ENCODE measurements around the gene FAM163B.

The FAM163B gene

GRCh38 chr9:133580419-133580738, 28.8 kb downstream of the FAM163B start:
- no peak for DNase-seq

- DNase-seq, result no peak
Observed at GRCh38 chr9:133579601-133580418, 29.4 kb downstream of the FAM163B start.

DNA sequence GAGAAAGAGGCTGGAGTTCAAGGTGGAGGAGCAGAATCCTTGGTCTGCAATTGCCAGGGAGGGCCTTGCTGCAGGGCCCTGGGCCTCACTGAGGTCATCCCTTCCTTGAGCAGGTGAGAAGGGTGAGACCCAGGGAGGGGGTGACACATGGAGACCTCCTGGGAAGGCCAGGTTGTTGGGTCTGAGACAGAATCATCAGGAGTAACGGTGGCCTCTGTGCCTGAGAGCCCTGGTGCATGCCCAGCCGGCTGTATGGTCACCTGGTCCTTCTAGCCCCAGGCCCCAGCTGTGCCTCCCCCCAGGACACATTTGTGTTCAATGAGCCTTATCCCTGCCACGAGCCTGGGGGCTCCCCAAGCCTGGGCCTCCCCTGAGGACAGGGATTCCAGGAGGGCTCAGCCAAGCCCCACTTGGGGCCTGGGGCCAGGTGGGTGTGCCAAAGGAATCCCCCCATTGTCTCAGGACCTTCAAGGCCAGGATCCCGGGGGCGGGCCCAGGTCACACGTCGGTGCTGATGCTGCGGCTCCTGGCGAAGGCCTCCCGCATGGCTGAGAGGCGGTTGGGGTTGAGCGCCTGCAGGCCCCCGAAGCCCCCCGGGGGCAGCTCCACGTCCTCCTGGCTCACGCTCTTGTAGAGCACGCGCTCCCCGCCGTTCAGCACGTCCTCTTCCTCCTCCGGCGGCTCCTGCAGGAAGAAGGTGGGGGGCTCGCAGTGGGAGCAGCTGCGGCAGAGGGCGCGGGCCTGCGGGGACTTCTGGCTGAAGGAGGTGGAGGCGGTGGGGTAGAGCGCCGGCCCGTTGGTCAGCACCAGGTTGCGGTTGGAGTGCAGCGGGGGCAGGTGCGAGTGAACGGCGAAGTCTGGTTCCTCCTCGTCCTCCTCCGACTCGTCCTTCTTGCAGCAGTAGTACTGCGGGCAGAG, 30.4 kb downstream of the FAM163B start:
- DNase-seq, result no peak

GRCh38 chr9:133577737-133578112, 31.5 kb downstream of the FAM163B start:
- DNase-seq, result no peak

GRCh38 chr9:133576875-133577736, 32.1 kb downstream of the FAM163B start:
- DNase-seq, result no peak

DNA sequence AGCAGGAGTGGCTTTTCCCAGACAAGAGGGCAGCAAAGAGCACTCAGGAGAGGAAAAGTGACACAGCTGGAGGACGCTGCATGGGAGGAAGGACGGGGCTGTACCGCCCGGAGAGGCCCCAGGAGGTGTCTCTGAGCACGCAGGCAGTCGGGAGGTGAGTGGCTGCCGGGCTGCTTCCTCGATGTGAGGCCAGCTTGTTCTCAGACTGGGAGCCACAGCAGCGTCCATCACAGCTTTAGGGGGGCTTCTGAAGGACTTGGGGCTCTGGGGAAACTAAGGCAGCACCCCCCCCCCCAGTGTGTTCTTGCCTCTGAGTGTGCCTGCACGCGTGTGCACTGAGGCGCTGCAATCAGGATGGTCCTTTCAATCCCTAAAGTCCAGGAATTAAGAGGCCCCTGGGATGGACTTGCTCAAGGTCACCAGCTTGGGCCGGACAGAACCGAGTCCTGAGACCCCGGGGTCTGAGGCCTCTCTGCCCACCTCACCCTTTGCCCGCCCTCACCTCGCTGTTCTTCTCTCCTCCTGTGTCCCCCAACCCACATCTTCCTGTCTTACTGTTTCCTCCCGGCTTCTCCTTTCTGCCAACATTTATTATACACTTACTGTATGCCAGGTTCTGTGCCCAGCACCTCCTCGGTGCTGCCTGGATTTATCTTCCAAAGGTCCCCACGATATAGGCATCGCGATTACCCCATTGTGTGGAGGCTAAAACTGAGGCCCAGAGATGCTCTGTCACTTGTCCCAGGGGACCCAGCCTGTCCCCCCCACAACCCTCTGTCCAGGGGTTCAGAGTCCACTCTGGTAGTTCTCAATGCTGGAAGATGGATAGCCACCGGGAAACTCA, 32.9 kb downstream of the FAM163B start:
- DNase-seq, result no peak

- DNase-seq, result no peak
Observed at GRCh38 chr9:133575186-133576030, 33.8 kb downstream of the FAM163B start.

- DNase-seq, result no peak
Observed at GRCh38 chr9:133574771-133575170, 34.4 kb downstream of the FAM163B start.

- DNase-seq, result no peak
Observed at GRCh38 chr9:133573791-133574515, 35.2 kb downstream of the FAM163B start.

- DNase-seq, result peak; percentile 54
Observed at GRCh38 chr9:133572821-133573361, 36.3 kb downstream of the FAM163B start.

DNA sequence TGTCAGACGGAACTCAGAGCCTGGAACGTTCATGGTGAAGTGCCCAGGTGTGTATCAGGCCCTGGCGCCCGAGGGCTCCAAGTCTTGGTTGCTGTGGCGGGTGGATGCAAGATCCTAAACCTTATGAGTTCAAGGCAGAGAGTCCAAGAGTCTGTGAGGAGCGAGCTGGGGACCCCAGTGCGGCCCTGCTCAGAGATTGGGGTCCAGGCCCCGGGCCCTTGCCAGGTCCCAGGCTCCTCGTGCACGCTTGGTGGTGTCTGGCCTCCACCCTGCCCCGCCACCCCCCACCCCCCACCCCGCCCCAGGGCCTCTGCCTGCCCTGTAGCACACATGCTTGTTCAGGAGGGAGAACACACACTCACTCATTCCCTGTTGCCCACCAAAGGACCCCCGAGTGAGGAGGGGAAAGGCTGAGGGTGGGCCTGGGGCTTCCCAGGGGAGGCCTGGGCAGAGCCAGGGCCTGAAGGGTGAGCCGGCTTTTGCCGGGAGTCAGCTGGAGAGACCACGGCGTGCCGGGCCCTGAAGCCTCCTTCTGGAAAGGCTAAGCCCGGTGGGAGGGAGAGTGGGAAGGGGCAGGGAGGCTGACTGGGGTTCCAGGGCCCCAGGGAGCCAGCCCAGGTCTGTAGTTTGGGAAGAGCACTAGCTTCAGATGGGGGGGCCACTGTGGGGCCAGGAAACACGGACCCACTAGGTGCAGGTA, 37.1 kb downstream of the FAM163B start:
- no peak for DNase-seq

DNA sequence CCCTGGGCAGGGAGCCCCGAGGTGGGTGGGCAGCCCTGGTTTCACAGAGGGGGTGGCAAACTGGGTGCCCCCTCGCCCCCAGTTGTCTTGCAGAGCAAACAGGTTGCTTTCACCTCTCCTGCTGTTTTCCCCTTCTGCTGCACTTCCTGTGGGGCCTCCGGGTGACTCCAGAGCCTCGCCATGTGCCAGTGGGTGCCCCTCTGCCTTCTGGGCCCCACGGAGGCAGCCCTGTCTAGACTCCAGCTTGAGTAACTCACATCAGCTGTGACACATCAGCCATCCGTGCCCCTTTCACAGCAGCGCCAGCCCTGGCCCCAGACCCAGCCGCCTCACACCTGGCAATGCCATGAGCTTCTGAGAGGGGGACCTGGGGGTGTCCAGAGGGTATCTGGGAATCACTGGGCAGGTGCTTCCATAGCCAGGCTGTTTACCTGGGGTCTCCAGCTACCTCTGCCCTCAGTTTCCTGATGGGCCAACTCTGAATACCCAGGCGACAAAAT, 37.7 kb downstream of the FAM163B start:
- no peak for DNase-seq

GRCh38 chr9:133570691-133571080, 38.5 kb downstream of the FAM163B start:
- no peak for DNase-seq

- no peak for DNase-seq
Observed at GRCh38 chr9:133569891-133570690, 39.1 kb downstream of the FAM163B start.

DNA sequence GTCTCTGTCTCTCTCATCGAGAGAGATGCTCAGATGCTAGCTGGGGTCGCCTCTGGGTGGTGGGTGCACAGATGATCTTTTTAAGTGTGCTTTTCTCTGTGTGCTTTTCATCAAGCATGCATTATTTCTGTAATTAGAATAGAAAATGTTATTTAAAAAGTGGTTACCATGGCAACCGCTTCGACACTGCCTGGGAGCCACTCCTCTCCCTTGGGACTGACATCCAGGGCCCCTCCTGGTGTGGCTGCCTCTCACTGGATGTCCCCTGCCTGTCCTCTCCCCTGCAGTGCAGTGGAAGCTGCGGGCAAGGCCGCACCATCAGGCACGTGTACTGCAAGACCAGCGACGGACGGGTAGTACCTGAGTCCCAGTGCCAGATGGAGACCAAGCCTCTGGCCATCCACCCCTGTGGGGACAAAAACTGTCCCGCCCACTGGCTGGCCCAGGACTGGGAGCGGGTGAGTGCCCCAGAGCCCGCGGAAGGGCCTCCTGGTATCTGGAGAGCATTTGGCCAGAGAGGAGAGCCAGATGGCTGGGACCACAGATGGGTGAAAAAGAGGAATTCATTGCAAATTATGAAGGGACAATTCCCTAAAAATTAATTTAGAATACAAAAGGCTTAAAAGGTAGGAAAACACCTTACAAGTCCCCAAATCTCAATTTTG, 39.9 kb downstream of the FAM163B start:
- no peak for DNase-seq

- no peak for DNase-seq
Observed at GRCh38 chr9:133568186-133568585, 41.0 kb downstream of the FAM163B start.

DNA sequence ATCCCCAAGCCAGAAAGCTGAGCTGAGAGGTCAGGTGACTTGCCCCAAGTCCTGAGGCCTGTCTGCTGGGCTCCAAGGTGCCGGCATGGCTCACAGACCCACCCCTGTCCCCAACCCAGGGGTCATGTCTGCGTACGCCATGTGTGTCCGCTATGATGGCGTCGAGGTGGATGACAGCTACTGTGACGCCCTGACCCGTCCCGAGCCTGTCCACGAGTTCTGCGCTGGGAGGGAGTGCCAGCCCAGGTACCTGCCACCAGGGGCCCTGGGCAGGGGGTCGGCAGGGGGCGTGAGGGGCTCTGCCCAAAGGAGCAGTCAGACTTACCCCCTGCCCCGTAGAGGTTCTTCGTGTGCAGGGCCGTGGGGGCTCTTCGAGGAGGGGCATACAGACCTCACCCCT, 42.4 kb downstream of the FAM163B start:
- DNase-seq, result no peak

- no peak for DNase-seq
Observed at GRCh38 chr9:133566382-133566781, 42.8 kb downstream of the FAM163B start.
